HepG2 (cell line): Measurements from ENCODE around the gene MEF2D. TPM values are rescaled to one million over a fixed set of nuclear protein-coding genes. Genes with fewer than 3 reads are reported as not detected.

ENCODE experiments used
- ATAC-seq: fragments of 200-7000 bp; cut with Tn5 transposase; 3 replicates; pipeline ENCODE4 v1.9.1; 2020; ENCODE audit warnings: mild to moderate bottlenecking, moderate library complexity
- BruUV-seq: library from RNA; stranded (reverse); fragments of 400-500 nt; replicated peaks from 2 replicates; lab custom pipeline; 2021; lab: Mats Ljungman, UMichigan
- CTCF ChIA-PET: fragments of 300-600 bp; formaldehyde crosslinking; extraction: SDS; loops from one replicate; lab custom pipeline; 2021; ENCODE audit warnings: low total read pairs, inconsistent platforms, low intra/inter-chr PET ratio; lab: Yijun Ruan, JAX
- POLR2A ChIA-PET: fragments of 350-600 bp; sonication (Branson Sonifier 250); formaldehyde crosslinking; loops from one replicate; lab custom pipeline; 2020; ENCODE audit warnings: antibody characterized with exemption, inconsistent platforms; lab: Yijun Ruan, JAX
- DNase-seq: peaks from one replicate; pipeline ENCODE4 v3.0.0-alpha.2; 2015; ENCODE audit warnings: low spot score
- FAIRE-seq: peaks from 3 replicates; lab custom pipeline; 2011; peaks lifted over from hg19 to GRCh38; lab: Jason Lieb, UNC
- H2AFZ ChIP-seq: one replicate; pipeline ENCODE4 v1.6.1; 2011; ENCODE audit warnings: low read length, inconsistent platforms
- H3K27ac ChIP-seq: fragments of 300-600 bp; 3 replicates; pipeline ENCODE4 v1.8.0; 2011; ENCODE audit warnings: mixed run types, mild to moderate bottlenecking, mixed read lengths, low read length, inconsistent platforms; ENCODE audit not compliant: insufficient read depth; ENCODE audit errors: extremely low read length
- H3K27me3 ChIP-seq, 2 experiments: fragments of 200-600 bp in 1 of 2; 2 replicates in 1 of 2; 3 replicates in 1 of 2; pipeline versions ENCODE4 v1.6.0 to v1.8.0; 2011; ENCODE audit warnings: low read length in 2 of 2, mild to moderate bottlenecking in 2 of 2, moderate library complexity in 2 of 2, inconsistent platforms in 1 of 2; ENCODE audit not compliant: insufficient read depth in 2 of 2, control insufficient read depth in 1 of 2
- H3K36me3 ChIP-seq, 2 experiments: fragments of 200-600 bp in 1 of 2; replicated peaks in 1 of 2; 2 replicates in 1 of 2; 3 replicates in 1 of 2; pipeline versions ENCODE4 v1.5.1 to v1.8.0; 2011; ENCODE audit warnings: low read length in 2 of 2, inconsistent platforms in 1 of 2; ENCODE audit not compliant: insufficient read depth in 2 of 2, control insufficient read depth in 1 of 2
- H3K4me1 ChIP-seq: 2 replicates; pipeline ENCODE4 v1.5.1; 2012; ENCODE audit warnings: low read length, inconsistent platforms; ENCODE audit not compliant: insufficient read depth
- H3K4me2 ChIP-seq: 2 replicates; pipeline ENCODE4 v1.6.0; 2011; ENCODE audit warnings: low read depth, low read length, inconsistent platforms
- H3K4me3 ChIP-seq, 3 experiments: fragments of 200-600 bp in 1 of 3; sonication (generic), shearing (Covaris generic) in 1 of 3; replicated peaks in 1 of 3; 2 replicates each; pipeline ENCODE4 v1.5.1; 2011 to 2016; ENCODE audit warnings: low read length in 3 of 3, inconsistent platforms in 2 of 3, low read depth in 2 of 3, mild to moderate bottlenecking in 2 of 3, control low read depth in 1 of 3, mixed read lengths in 1 of 3; ENCODE audit not compliant: insufficient read depth in 1 of 3
- H3K79me2 ChIP-seq: one replicate; pipeline ENCODE4 v1.6.1; 2011; ENCODE audit warnings: low read length, inconsistent platforms; ENCODE audit not compliant: insufficient read depth
- H3K9ac ChIP-seq: 2 replicates; pipeline ENCODE4 v1.6.0; 2011; ENCODE audit warnings: mild to moderate bottlenecking, low read depth, low read length, inconsistent platforms; ENCODE audit not compliant: insufficient read depth
- H3K9me3 ChIP-seq: 2 replicates; pipeline ENCODE4 v1.5.1; 2012; ENCODE audit warnings: mild to moderate bottlenecking, low read length
- H4K20me1 ChIP-seq: 2 replicates; pipeline ENCODE4 v1.6.0; 2011; ENCODE audit warnings: inconsistent platforms, mild to moderate bottlenecking, low read length, moderate library complexity; ENCODE audit not compliant: insufficient read depth
- BCL6 ChIP-seq: IDR thresholded peaks from 2 replicates; pipeline ENCODE4 v1.6.1; 2016; ENCODE audit warnings: missing genetic modification reagents, missing compliant biosample characterization
- BRCA1 ChIP-seq: sonication (generic); formaldehyde crosslinking; IDR thresholded peaks from 2 replicates; pipeline ENCODE4 v1.4.0; 2020; ENCODE audit warnings: missing genetic modification reagents
- BRD4 ChIP-seq: sonication (generic); formaldehyde crosslinking; IDR thresholded peaks from 2 replicates; pipeline ENCODE4 v1.4.0; 2020; ENCODE audit warnings: missing genetic modification reagents
- ELF4 ChIP-seq: sonication (generic); formaldehyde crosslinking; IDR thresholded peaks from 2 replicates; pipeline ENCODE4 v1.5.0; 2020; ENCODE audit warnings: missing genetic modification reagents, mild to moderate bottlenecking, moderate library complexity, borderline replicate concordance
- MLLT10 ChIP-seq: sonication (generic); formaldehyde crosslinking; IDR thresholded peaks from 2 replicates; pipeline ENCODE4 v1.4.0; 2020; ENCODE audit warnings: missing genetic modification reagents
- NBN ChIP-seq: fragments of 450-650 bp; conservative IDR thresholded peaks from 2 replicates; pipeline ENCODE4 v1.6.1; 2017
- NFIB ChIP-seq: sonication (generic); formaldehyde crosslinking; IDR thresholded peaks from 2 replicates; pipeline ENCODE4 v1.9.0; 2021; ENCODE audit warnings: missing genetic modification reagents, mild to moderate bottlenecking, borderline replicate concordance
- ONECUT2 ChIP-seq: sonication (generic); formaldehyde crosslinking; IDR thresholded peaks from 2 replicates; pipeline ENCODE4 v1.4.0; 2020; ENCODE audit warnings: missing genetic modification reagents
- RFX1 ChIP-seq: fragments of 450-650 bp; IDR thresholded peaks from 2 replicates; pipeline ENCODE4 v1.6.1; 2017
- YY1 ChIP-seq: IDR thresholded peaks from 2 replicates; pipeline ENCODE4 v1.6.1; 2011; ENCODE audit warnings: low read length, low read depth, moderate library complexity, mild to moderate bottlenecking; ENCODE audit not compliant: insufficient read depth, insufficient replicate concordance
- ZFP1 ChIP-seq: IDR thresholded peaks from 2 replicates; pipeline ENCODE4 v1.6.1; 2016
- ZFX ChIP-seq: sonication (generic); formaldehyde crosslinking; IDR thresholded peaks from 2 replicates; pipeline ENCODE4 v1.4.0; 2020; ENCODE audit warnings: mild to moderate bottlenecking, low read depth, missing genetic modification reagents, moderate library complexity
- ZNF432 ChIP-seq: sonication (generic); formaldehyde crosslinking; IDR thresholded peaks from 2 replicates; pipeline ENCODE4 v1.5.0; 2020; ENCODE audit warnings: missing genetic modification reagents, mild to moderate bottlenecking, borderline replicate concordance
- ZNF441 ChIP-seq: sonication (generic); formaldehyde crosslinking; IDR thresholded peaks from 2 replicates; pipeline ENCODE4 v1.7.0; 2021; ENCODE audit warnings: missing genetic modification reagents, borderline replicate concordance
- ZNF552 ChIP-seq: sonication (generic); formaldehyde crosslinking; IDR thresholded peaks from 2 replicates; pipeline ENCODE4 v1.9.0; 2022; ENCODE audit warnings: missing genetic modification reagents, mild to moderate bottlenecking, borderline replicate concordance
- ZNF605 ChIP-seq: sonication (generic); formaldehyde crosslinking; IDR thresholded peaks from 2 replicates; pipeline ENCODE4 v1.8.0; 2022; ENCODE audit warnings: mild to moderate bottlenecking, missing genetic modification reagents
- ZNF644 ChIP-seq: IDR thresholded peaks from 2 replicates; pipeline ENCODE4 v1.6.1; 2016; ENCODE audit warnings: low read depth
- ZNF709 ChIP-seq: sonication (generic); formaldehyde crosslinking; IDR thresholded peaks from 2 replicates; pipeline ENCODE4 v1.5.0; 2020; ENCODE audit warnings: mild to moderate bottlenecking, missing genetic modification reagents
- ZSCAN25 ChIP-seq: sonication (generic); formaldehyde crosslinking; IDR thresholded peaks from 2 replicates; pipeline ENCODE4 v1.8.0; 2022; ENCODE audit warnings: mild to moderate bottlenecking, missing genetic modification reagents
- WGBS: methylation state at CpG from one replicate; pipeline ENCODE4 v1.1.6; 2017; ENCODE audit warnings: low lambda C conversion rate; 5-methylcytosine and 5-hydroxymethylcytosine counted together
- in situ Hi-C: cut with HindIII; loops from 2 replicates; pipeline ENCODE4 v1.10.0; 2017; ENCODE audit warnings: low pct_unique_long_range_greater_than_20kb; ENCODE audit not compliant: extremely low pct_ligation_motif_present
- intact Hi-C: fragments of 100-400 bp; cut with micrococcal nuclease; formaldehyde crosslinking; loops from one replicate; pipeline ENCODE4 v1.10.0; 2022; ENCODE audit not compliant: unreplicated experiment
- polyA plus RNA-seq, 8 experiments: library from polyadenylated mRNA; depleted of rRNA in 3 of 8; stranded (reverse) in 7 of 8; unstranded in 1 of 8; fragments of >200 nt; fragmentation: Illumina TruSeq in 4 of 8; extraction: Trizol in 4 of 8; gene quantifications; 2 replicates each; pipeline versions ENCODE4 v1.2.1 to v1.2.3, GENCODE V29; 2011 to 2016; ENCODE audit warnings: low read depth in 4 of 8, missing spikeins in 1 of 8, mixed read lengths in 1 of 8; ENCODE audit not compliant: insufficient read depth in 1 of 8
- total RNA-seq, 5 experiments: library from RNA; depleted of rRNA; stranded (reverse); fragments of >200 nt; fragmentation: Illumina TruSeq; extraction: Trizol; gene quantifications; 2 replicates each; pipeline ENCODE4 v1.2.3, GENCODE V29; 2016; ENCODE audit warnings: low read depth in 1 of 5

The MEF2D gene
- total and polyA plus RNA-seq, 2 of the 13 experiments (the other 11 are each of a cell fraction or from before 2014, with no cell fraction given): 1.6 to 3.9 TPM

GRCh38 chr1:156433032-156433431 lies 67.5 kb downstream of the MEF2D start:
- no peaks in the 10 kb centered on the region for H4K20me1 ChIP-seq
- FAIRE-seq (no peak), ATAC-seq (no peak), DNase-seq (no peak)
- no peak overlapping the region for H3K9ac ChIP-seq
- H3K4me3 ChIP-seq: no peak overlapping the region
- no peaks in the 10 kb centered on the region for H3K9me3 ChIP-seq
- no peaks in the 10 kb centered on the region; the same call in 1 of the 2 replicates for H3K4me1 ChIP-seq
- peaks cover 16 to 93% of the 10 kb centered on the region in 2 experiments for H3K27me3 ChIP-seq
- H3K79me2 ChIP-seq: no peaks in the 10 kb centered on the region
- no peak for TF ChIP-seq ZNF552
- TF ChIP-seq ZNF432: no peak
- TF ChIP-seq BRCA1 (CRISPR knock-in tag): no peak
- TF ChIP-seq ZSCAN25 (CRISPR knock-in tag): no peak
- TF ChIP-seq BRD4 (CRISPR knock-in tag): no peak
- TF ChIP-seq ZNF605 (CRISPR knock-in tag): no peak
- TF ChIP-seq ZFX: no peak
- no peak for TF ChIP-seq RFX1
- no peak for TF ChIP-seq NBN
- TF ChIP-seq ZNF644: no peak
- no peak for TF ChIP-seq YY1
- TF ChIP-seq ZNF441: no peak
- TF ChIP-seq ELF4 (CRISPR knock-in tag): no peak
- no peak for TF ChIP-seq MLLT10 (CRISPR knock-in tag)
- no peak for TF ChIP-seq ONECUT2 (CRISPR knock-in tag)
- no peak for TF ChIP-seq ZFP1
- TF ChIP-seq ZNF709 (CRISPR knock-in tag): no peak
- no peak for TF ChIP-seq NFIB (CRISPR knock-in tag)
- no peak for TF ChIP-seq BCL6 (CRISPR knock-in tag)
- H3K36me3 ChIP-seq: no peaks in the 10 kb centered on the region
- POLR2A ChIA-PET: no interaction called here
- WGBS: 10% methylated on average over 4 of the region's 4 CpGs
- in situ Hi-C loops (no loop called here), intact Hi-C loops (no loop called here)
- no peak overlapping the region for H3K27ac ChIP-seq
- no peak overlapping the region for H2AFZ ChIP-seq
- H3K4me2 ChIP-seq: no peak overlapping the region
- BruUV-seq: no TSS peak
- CTCF ChIA-PET: no interaction called here
